Stimulated activated CD4-positive, alpha-beta T cell treated with anti-CD3 and anti-CD28 coated beads, Interleukin-12 subunit alpha, Interleukin-12 subunit beta, amount 100 ng/mL, for 24 hours (primary cell): ENCODE results near the gene SUN5.
"Not testable (repeated sequence)": the region's sequence is repeated elsewhere in the genome, so short reads cannot be mapped to it uniquely, and the experiment has no call there.

Experiments used
- DNase-seq, 2 experiments: peaks; one replicate each; pipeline ENCODE4 v3.0.0-alpha.2; 2020; ENCODE audit warnings: low read depth in 2 of 2

SUN5 gene

DNA sequence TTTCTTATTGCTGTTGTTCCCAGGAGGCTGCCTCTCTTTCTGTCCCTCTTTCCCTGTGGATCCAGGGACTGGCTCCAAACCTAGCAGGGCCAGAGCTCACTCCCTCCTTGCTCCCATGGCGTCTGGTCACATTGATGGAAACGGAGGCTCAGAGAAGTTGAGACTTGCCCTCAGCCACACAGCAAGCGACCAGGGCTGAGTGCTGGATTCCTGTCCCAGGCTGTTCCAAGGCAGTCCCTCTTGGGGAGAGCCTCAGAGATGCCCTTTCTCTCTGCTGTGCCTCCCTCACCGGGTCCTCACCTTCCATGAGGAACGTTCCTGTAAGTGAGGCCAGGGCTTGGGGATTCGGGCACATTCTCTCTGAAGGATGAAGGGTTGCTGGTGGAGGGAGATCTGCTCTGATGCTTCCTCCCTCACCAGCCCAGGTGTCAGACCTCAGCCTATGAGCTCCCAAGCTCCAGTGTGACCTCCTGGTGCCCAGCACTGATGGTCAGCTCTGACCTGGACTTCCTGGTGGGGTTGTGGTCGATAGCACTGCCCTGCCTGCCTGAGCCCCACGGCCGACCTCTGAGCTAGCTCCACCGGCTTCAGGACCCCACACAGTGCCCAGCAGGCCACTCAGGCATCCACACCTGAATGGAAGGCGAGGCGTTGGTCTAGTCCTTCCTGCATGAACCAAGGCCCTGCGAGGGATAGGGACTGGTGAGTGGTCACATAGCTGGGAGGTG, 26.8 kb downstream of the SUN5 start:
- DNase-seq, result no peak

DNA sequence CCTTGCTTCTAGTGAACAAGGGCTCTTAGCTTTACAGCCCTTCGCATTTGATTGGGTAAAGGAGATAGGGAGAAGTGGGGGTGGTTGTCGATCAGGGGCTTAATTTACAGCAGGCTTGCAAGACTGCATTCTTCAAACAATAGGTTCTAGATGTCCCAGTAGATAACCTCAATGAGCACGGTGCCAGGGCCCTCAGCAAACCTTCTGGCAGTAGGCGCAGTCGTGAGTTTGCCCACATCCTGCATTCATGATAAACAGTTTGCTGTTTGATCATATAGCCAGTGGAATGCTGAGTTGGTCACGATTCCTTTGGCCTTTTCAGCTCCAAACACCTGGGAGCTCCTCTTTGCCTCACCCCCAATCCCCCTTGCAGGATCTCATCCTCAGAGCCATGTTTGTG, 27.5 kb downstream of the SUN5 start:
- no peak for DNase-seq

DNA sequence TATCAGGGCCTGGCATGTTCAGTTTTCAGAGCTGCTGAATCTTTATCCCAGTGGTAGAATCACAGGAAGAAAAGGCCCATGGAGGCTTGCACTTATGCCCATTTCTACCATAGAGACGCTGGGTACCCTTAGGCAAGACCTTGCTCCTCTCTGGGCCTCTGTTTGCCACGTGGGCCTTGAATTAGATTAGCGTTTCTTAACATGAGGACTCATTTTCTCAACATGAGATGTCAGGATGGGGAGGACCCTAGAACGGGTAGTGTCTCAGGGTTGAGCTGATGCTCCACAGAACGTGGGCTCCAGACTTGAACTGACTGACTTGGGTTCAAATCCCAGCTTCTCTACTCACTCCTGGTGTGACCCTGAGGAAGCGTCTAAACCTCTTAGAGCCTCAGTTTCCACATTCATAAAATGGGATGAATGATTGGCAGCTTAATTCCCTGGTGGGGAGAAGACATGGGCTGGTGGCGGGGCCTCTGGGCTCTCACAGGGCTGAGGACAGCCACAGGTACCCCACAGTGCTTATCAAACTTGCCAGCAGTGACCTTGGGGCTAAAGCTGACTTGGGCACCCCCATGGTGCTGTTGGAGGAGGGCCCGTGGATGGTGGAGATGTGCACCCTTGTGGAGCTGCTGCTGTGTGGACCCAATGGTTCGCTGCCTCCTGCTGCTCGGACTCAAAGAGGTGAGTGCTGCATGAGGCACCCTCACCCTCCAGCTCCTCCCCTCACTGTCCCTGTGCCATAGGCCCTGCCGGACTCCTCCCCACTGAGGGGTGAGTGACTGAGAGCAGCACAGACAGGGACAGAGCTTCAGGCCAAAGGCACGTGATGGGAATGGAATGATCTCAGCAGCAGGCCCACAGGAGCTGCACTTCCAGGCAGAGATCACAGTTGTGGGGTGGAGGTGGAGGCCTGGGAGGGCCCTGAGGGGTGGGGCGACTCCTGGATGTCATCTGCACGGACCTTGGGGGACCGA, 28.2 kb downstream of the SUN5 start:
- no peak for DNase-seq

DNA sequence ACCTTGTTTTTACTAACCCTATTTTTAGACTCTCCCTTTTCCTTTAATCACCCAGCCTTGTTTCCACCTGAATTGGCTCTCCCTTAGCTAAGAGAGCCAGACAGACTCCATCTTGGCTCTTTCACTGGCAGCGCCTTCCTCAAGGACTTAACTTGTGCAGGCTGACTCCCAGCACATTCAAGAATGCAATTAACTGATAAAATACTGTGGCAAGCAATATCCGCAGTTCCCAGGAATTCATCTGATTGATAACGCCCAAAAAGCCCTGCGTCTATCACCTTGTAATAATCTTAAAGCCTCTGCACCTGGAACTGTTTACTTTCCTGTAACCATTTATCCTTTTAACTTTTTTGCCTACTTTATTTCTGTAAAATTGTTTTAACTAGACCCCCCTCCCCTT, 29.1 kb downstream of the SUN5 start:
- not testable (repeated sequence) for DNase-seq

DNA sequence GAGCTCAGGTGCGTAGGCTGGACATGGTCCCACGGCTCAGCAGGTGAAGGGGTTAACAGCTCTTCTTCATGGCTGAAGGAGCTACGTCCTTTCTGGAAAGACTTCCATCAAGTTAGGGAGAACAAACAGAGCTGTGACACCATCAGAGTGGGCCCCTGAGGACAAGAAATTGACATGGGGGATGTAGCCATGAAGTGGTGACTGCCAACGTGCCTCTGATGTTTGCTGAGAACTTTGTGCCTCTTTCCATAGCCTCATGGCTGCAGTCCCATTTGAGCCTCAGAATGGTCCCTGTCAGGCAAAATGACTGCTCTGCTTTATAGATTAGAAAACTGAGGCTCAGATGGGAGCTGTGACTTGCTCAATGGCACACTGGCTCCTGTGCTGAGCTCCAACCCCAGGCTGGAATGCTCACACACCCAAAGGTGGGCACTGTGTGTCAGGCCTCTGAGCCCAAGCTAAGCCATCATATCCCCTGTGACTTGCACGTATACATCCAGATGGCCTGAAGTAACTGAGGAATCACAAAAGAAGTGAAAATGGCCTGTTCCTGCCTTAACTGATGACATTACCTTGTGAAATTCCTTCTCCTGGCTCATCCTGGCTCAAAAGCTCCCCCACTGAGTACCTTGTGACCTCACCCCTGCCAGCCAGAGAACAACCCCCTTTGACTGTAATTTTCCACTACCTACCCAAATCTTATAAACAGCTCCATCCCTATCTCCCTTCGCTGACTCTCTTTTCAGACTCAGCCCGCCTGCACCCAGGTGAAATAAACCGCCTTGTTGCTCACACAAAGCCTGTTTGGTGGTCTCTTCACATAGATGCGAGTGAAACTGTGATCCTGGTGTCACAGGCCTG, 29.8 kb downstream of the SUN5 start:
- DNase-seq, result not testable (repeated sequence)

DNA sequence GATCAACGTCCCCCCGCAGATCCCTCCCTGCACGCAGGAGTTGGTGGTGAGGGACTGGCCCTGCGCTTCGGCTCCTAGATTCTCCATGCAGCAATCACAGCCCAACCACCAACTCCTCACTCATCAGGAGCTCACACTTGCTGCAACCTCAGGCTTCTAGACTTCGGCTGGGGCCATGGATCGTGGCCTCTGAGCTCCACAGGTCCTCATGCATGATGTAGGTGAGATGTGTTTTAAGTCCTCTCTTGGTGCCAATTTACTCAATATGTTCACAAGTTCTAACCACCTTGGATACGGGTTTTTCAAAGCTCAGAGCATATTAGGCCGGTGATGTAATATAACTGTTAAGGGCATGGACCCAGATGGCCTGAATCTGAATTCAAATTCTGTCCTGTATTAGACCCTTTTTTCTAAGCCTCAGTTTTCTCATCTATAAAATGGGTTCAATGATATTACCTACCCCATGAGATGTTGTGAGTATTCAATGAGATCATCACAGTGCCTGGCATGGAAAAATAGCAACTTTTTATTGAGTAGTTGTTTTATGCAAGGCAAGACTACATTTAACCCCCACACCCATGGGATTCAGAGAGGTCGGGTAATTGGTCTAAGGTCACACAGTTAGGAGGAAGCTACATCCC, 31.0 kb downstream of the SUN5 start:
- no peak for DNase-seq

DNA sequence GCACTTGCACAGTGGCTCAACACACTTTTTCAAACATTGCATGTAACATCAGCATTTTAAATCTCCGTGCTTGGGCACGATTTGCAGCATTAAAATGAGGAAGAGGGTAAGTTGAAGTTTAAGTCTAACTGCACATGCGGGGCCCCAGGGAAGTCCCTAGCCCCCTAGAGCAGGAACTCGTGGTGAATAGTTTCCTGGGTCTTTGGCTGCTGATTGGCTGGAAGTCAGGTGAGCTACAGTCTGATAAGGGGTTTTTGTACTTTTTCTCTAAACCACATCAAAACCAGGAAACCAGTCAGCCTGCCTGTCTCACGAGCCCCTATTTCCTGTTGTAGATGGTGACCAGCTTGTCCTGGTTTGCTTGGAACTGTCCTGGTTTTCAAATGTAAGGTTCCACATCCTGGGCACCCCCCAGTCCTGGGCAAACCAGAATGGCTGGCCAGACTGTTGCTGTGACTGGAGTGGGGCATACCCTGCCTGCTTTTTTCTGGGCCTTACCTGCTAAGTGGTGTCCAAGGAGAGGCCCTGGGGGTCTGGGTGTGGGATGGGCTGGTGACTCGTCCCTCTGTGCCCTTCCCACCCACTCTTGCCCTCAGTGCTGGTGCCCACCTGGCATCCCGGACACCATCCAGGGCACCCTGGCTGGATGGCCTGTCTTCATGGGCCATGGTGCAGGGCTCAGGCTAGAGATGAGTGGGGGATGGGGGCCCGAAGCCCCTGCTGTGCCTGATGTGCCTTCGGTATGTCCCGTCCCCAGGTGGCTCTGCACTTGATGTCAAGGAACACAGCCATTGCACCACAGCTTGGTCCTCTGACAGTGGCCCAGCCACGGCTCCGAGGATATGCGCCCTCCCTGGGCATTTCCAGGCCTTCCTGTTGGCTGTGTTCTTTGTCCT, 31.8 kb downstream of the SUN5 start:
- peak; percentile 64 to 68 for DNase-seq

DNA sequence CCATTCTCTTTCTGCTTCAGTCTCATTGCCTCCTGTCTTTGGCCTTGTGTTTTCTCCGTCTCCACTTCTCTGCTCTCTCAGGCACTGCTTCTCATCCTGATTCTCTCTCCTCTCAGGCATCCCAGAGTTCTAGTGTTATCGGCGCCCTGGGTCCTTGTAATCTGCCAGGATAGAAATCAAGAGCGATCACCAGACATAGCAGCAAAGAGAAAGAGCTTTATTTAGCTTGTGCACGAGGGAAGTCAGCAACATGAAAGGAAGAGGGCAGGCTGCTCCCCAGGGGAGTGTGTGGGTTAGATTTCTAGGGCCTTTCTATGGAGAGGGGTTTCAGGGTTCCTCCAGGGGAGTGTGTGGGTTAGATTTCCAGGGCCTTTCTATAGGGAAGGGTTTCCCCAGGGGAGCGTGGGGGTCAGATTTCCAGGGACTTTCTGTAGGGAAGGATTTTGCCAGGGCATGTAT, 32.5 kb downstream of the SUN5 start:
- no peak for DNase-seq

DNA sequence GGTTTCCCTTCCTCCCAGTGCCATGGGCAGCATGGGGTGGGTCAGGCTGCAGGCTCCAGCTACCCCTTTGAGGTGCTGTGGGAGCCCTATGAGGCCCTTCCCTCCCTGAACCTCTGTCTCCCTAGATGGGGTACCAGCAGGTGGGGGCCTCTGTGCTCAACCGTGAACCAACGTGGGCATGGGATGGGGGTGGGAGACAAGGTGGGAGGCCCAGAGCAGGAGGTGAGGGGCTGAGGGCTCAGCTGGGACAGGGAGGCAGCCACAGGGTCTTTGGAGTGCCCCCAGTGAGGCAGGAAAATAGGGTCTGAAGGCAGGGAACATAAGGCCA, 33.3 kb downstream of the SUN5 start:
- DNase-seq, result no peak

DNA sequence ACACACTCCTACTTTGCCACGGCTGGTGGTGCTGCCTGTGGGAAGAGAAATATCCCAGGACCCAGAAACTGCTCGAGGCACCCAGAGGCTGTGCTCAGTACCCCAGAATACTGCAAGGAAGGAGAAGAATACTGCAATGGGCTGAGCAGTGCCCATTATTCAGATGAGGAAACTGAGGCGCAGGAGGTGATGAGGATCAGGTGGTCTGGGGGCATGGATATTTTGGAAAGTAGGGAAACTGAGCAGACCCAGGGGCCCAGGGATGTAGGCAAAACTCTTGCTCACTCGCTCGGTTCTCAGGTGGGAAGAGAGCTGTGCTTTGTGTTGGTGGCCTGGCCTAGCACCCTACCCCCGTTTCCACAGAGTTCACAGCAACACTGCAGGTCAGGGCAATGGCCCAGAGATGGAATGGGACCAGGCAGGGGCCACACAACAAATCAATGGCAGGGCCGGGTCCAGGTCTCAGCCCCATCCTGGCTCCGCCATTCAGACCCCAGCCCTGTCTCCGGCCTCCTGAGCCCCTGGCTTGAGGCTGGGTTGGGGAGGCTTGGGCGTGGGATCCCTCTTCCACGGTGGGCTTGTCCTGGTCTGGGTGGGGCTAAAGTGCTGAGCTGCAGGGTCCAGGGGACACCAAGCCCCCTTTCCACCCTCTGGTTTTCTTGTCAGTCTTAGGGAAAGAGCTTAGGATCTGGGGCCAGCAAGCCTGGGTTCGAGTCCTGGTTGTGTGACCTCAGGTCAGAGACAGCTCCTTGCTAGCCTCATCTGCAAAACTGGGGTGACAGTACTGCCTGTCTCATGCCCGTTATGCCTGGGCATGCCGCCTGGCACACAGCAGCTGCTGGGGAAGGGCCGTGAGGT, 33.9 kb downstream of the SUN5 start:
- no peak for DNase-seq

DNA sequence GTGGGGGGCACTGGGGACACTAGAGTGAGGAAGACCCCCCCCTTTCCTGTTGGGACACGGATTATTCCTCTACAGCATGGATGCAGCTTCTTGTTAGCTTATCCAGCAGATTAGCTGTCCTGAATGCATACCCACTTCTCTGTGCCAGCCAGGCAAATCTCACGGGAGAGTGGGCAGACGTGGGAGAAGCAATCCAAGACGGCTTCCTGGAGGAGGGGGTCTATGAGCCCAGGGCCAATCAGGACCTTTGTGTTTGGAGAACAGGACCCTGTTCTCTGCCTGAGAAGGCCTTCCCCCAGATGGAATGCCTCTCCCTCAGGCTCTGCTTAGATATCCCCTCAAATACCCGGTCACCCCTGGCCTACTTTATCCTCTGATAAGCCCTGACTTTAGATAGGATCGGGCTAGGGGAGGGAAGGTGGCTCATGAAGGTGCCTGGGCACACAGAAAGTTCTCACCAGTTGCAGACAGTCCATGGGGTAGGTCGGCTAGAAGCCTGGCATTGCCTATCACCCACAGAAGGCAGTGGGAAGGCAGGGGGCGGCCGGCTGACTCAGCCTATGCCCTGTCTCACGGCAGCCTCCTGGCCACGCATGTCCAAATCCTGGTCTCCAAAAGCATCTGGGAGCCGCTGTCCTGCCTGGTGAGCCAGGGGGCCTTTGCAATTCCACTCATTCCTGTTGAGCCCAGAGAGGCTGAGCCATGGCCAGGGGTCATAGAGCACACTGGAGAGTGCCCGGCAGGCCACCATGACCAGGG, 34.7 kb downstream of the SUN5 start:
- no peak for DNase-seq

DNA sequence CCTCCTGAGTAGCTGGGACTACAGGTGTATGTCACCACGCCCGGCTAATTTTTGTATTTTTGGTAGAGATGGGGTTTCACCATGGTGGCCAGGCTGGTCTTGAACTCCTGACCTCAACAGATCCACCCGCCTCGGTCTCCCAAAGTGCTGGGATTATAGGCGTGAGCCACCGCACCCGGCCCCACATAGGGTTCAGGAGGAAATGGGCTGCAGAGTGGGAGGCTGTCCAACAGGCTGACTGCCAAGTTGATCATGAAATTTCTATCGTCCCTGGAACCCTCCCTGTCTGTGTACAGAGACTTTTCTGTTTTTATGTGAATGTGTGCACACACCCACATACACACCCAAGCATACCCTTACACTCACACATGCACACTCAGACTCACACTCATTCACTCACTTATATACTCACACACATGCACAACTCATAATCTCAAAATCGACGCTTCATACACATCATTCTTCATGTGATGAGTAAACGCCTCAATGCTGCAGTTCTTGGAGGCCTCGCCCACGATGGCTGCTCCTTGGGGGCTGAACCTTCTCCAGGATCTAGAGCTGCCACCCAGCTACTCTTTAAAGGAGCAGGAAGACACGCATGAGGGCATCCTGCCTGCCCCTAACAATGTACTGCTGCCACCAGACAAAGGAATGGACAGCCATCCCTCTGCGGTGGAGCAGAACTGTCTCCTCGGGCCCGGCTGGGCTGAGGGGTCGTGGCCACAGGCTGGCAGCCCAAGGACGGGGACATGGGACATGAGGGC, 35.6 kb downstream of the SUN5 start:
- DNase-seq, result no peak

DNA sequence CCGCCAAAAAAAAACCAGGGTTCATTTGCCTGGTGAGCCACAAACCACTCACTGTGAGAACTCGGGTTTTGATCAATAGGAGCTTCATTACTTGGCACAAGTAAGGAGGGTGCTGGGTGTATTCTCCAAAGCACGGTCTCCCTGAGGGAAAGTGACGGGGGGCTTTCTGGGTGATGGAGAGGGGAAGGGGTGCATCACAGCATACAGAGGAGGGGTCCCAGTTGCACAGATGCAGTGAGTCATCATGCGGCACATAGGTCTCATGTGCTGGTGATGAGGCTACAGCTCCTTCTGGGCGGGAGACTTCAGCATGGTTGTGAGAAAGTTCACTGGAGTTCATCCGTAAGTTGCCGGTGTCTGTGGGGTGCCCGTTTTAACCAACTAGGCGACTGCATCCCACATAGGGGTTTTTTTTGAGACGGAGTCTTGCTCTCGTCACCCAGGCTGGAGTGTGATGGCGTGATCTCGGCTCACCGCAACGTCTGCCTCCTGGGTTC, 36.2 kb downstream of the SUN5 start:
- no peak for DNase-seq

DNA sequence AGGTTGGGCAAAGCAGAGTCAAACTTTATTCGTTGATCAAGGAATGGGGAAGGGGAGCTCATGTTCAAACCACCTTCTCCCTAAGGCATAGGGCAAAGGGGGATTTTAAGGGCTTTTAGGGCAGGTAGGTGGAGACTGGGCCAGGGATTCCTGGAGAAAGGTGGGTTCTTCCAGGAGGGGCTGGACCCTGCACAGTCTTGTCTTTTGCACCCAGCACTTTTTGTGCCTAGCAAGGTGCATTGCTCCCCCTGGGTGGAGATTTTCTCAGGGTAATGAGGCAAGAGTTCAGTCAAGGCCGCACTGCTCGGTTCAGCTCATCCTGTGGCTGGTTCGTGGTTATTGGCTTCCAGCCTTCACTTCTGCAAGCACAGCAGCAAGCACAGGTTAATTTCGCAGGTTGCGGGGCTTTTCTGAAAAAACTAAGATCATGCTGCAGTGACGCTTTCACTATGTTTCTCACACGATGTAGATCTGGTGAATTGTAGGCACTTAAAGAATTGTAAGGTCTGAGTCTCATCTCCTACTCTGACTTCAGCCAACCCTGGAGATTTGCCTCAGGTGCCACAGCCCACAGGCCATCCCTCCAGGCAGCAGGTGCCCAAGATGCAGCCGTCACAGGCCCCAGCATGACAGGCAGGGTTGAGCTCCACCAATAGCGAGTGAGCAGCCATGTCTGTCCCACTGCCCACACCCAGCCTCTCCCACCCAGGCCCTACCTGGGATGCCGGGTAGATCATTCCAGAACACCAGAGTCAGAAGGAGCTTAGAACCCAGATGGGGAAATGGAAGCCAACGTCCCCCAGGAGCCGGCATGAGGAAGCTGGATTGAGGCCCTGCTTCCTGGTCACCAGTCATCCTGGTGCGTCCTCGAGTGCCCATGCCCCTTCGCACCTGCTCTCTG, 37.1 kb downstream of the SUN5 start:
- no peak for DNase-seq

DNA sequence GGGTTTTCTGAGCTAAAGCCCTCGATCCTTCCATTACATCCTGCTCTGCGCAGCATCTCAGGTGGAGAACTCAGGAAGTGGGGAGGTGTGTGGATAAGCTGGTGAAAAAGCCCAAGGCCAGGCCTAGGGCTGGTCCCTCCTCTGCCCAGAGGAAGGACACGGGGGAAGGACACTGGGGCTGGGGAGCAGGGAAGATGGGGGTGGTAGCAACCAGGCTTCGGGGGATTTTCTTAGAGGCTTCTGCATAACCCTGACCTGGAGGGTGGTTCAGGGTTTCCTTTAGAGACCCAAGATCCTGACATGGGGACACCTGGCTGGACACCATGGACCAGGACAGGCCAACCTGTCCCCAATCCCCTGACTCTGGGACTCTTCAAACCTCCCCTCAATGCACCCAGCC, 37.9 kb downstream of the SUN5 start:
- no peak for DNase-seq

DNA sequence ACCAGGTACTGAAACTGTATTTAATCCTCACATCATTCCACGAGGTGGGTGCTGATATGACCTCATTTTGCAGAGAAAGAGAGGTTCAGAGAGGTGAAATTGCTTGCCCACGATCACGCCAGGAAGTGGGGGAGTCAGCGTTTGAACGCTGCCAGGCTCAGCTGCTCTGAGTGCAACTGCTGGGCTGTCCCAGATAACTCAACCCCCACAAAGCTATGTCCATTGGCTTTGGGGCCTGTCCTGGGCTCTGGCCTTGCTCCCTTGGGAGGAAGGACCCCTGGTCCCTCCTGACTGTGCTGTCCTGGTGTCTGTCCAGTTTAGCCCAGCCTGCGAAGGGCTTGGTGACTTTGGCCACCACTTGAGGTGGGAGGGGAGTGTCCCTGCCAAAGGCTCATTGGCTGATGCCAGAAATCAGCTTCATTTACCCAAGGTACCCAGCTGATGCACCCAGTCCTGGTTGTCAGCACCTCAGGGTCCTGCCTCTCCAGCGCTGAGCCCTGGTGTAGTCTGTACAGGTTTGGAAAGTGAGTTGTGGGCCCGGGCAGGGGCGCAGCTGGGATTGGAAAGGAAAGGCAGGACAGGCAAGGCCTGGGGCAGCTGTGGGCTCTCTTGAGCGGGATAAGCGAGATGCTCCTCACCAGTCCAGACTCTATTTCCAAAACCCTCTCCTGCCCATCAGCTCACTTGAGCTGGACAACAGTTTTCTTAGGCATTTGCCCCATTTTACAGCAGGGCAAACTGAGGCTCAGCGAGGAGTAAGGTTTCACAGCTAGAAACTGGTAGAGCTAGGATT, 38.5 kb downstream of the SUN5 start:
- DNase-seq, result no peak
